Measurements from ENCODE around the gene TULP4.

The TULP4 gene

DNA sequence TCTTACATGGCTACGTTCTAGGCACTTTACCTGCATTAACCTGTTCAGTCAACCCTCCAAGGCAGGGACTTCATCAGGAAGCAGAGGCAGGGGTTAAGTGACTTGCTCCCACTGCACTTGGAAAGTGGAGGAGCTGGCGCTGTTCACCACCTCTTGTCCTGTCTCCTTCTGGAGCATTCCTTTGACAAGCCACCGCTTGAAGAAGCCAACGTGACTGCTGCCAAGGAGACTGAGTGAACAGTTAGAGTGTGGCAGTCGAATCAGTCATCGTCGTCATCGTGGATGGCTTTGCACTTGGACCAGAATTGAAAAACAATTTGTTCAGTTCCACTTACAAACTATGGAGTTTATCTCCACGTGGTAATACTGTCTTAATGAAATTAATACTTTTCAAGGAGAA is 60.9 kb downstream of the TULP4 start:
- no peaks in the 10 kb centered on the region for H3K36me3 ChIP-seq (ENCODE audit: control insufficient read depth, insufficient read depth, low read length)
- H3K9me3 ChIP-seq (ENCODE audit: control insufficient read depth, low read length) = no peaks in the 10 kb centered on the region
- H3K4me3 ChIP-seq (ENCODE audit: low read length) = no peak overlapping the region
- no peak overlapping the region for H3K9ac ChIP-seq (ENCODE audit: low read length)
- H3K27me3 ChIP-seq (ENCODE audit: control insufficient read depth, insufficient read depth, low read length) = no peaks in the 10 kb centered on the region
- no peaks in the 10 kb centered on the region for H3K4me1 ChIP-seq (ENCODE audit: control insufficient read depth, insufficient read depth, low read length)

DNA sequence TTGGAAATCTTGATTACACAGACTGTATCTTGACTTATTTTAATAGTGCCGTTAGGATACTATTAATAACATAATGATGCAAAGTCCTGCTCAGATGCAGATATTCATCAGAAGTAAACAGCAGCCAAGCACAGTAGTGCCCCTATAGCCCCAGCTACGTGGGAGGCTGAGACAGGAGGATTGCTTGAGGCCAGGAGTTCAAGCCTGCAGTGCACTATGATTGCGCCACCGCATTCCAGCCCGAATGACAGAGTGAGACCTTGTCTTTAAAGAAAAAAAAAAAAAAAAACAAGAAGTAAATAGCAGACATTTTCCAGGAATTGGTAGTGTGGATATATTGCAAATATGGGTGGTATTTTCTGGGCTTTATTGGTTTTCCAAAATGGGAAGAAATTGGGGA is 61.8 kb downstream of the TULP4 start:
- Histone ChIP-seq H3K36me3 (ENCODE audit: control insufficient read depth, insufficient read depth, low read length) (no peaks in the 10 kb centered on the region), H3K27me3 (ENCODE audit: control insufficient read depth, insufficient read depth, low read length) (no peaks in the 10 kb centered on the region), H3K9me3 (ENCODE audit: control insufficient read depth, low read length) (no peaks in the 10 kb centered on the region), H3K4me1 (ENCODE audit: control insufficient read depth, insufficient read depth, low read length) (no peaks in the 10 kb centered on the region), H3K9ac (ENCODE audit: low read length) (no peak overlapping the region), H3K4me3 (ENCODE audit: low read length) (no peak overlapping the region)

DNA sequence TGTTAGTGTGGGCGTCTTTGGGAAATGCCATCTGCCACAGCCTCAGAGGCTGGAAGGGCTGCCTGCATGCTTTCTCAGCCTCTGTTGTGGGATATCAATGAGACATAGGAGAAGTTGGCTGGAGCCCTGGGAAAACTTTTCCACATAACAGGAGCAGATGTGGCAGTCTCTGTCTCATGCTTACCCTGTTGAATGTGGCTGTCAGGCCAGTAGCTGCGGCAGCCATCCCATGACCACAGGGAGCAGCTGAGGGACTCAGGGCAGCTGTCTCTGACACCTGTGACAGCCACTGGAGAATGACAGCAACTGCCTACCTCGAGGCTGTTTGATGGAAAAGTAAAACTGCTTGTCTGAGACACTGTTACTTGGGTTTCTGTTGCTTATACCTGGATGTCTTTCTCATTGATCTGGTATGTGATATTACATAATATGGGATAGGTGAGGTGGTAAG is 64.4 kb downstream of the TULP4 start:
- Histone ChIP-seq H3K27me3 (ENCODE audit: control insufficient read depth, insufficient read depth, low read length) (no peaks in the 10 kb centered on the region), H3K4me3 (ENCODE audit: low read length) (no peak overlapping the region), H3K9me3 (ENCODE audit: control insufficient read depth, low read length) (no peaks in the 10 kb centered on the region), H3K9ac (ENCODE audit: low read length) (no peak overlapping the region), H3K4me1 (ENCODE audit: control insufficient read depth, insufficient read depth, low read length) (no peaks in the 10 kb centered on the region), H3K36me3 (ENCODE audit: control insufficient read depth, insufficient read depth, low read length) (no peaks in the 10 kb centered on the region)

DNA sequence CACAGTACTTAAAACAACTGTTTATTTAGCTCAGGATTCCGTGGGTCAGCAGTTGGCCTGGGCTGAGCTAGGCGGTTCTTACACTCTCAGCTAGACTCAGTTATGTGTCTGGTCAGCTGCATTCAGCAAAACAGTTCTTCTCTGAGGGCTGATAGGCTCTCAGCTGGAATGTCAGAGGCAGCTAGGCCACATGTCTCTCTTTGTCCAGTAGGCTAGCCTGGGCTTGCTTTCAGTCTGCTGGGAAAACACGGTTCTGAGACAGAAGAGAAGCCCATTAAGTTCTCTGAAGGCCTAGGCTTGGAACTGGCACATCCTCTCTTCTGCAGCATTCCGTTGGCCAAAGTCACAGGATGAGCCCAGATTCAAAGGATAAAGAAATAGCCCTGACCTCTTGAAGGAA is 65.6 kb downstream of the TULP4 start:
- Histone ChIP-seq H3K9me3 (ENCODE audit: control insufficient read depth, low read length) (no peaks in the 10 kb centered on the region), H3K36me3 (ENCODE audit: control insufficient read depth, insufficient read depth, low read length) (no peaks in the 10 kb centered on the region), H3K27me3 (ENCODE audit: control insufficient read depth, insufficient read depth, low read length) (no peaks in the 10 kb centered on the region), H3K4me1 (ENCODE audit: control insufficient read depth, insufficient read depth, low read length) (no peaks in the 10 kb centered on the region), H3K9ac (ENCODE audit: low read length) (no peak overlapping the region), H3K4me3 (ENCODE audit: low read length) (no peak overlapping the region)

DNA sequence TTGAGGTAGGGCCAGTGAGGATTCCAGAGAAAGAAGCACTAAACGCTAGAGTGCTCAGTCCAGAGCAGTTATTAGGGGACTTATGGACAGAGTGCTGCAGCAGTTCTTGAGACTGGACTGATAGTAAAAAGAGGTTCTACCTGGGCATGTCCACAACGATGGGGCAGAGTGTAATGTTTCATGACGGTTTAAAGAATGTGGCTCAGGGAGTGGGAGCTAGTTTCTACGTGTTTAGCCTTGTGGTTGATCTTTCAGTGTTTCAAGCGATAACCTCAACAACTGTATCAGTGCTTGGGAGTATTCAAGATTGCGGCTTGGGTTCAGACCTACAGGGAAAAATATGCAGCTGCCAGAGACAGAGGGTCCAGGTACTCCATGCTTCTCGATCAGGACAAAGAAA is 67.1 kb downstream of the TULP4 start:
- Histone ChIP-seq H3K36me3 (ENCODE audit: control insufficient read depth, insufficient read depth, low read length) (no peaks in the 10 kb centered on the region), H3K9ac (ENCODE audit: low read length) (no peak overlapping the region), H3K4me3 (ENCODE audit: low read length) (no peak overlapping the region), H3K9me3 (ENCODE audit: control insufficient read depth, low read length) (no peaks in the 10 kb centered on the region), H3K4me1 (ENCODE audit: control insufficient read depth, insufficient read depth, low read length) (no peaks in the 10 kb centered on the region), H3K27me3 (ENCODE audit: control insufficient read depth, insufficient read depth, low read length) (no peaks in the 10 kb centered on the region)

DNA sequence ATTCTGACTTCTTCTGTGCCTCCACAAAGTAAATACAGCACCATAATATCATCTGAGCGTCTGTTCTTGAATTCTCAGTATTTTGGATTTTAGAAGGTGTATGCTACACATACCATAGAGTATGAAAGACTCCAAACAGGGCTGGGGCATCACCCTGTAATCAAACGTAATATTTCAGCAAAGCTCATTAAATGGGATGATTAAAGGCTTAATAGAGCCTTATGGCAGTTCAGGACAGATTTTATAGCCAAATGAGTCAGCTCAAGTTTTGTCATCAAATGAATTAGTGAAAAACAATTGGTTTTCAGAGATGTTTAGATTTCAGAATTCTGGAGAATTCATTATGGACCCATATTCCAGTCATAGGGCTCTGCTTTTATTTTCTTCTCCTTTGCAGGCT is 68.9 kb downstream of the TULP4 start:
- H3K27me3 ChIP-seq (ENCODE audit: control insufficient read depth, insufficient read depth, low read length) = no peaks in the 10 kb centered on the region
- H3K4me3 ChIP-seq (ENCODE audit: low read length) = no peak overlapping the region
- H3K9me3 ChIP-seq (ENCODE audit: control insufficient read depth, low read length) = no peaks in the 10 kb centered on the region
- no peaks in the 10 kb centered on the region for H3K36me3 ChIP-seq (ENCODE audit: control insufficient read depth, insufficient read depth, low read length)
- H3K4me1 ChIP-seq (ENCODE audit: control insufficient read depth, insufficient read depth, low read length) = no peaks in the 10 kb centered on the region
- no peak overlapping the region for H3K9ac ChIP-seq (ENCODE audit: low read length)

DNA sequence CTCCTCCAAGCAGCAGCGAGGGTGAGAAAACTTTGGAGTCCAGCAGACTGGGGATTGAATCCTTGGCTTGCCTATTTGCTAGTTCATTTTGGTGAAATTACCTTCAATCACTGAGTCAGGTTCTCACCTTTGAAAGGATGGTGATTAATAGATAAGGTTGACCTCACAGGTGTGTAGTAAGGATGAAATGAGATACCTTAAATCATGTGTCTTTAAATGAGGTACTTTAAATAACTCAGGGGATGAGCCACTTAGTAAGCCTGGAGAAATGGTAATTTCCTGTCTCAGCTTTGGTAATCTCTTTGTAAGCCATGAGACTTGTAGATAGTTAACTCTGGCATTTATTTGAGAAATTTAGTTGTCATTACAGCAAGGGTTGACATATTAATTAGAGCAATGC is 70.2 kb downstream of the TULP4 start:
- no peaks in the 10 kb centered on the region for H3K9me3 ChIP-seq (ENCODE audit: control insufficient read depth, low read length)
- no peaks in the 10 kb centered on the region for H3K27me3 ChIP-seq (ENCODE audit: control insufficient read depth, insufficient read depth, low read length)
- no peaks in the 10 kb centered on the region for H3K36me3 ChIP-seq (ENCODE audit: control insufficient read depth, insufficient read depth, low read length)
- no peaks in the 10 kb centered on the region for H3K4me1 ChIP-seq (ENCODE audit: control insufficient read depth, insufficient read depth, low read length)
- no peak overlapping the region for H3K4me3 ChIP-seq (ENCODE audit: low read length)
- no peak overlapping the region for H3K9ac ChIP-seq (ENCODE audit: low read length)

DNA sequence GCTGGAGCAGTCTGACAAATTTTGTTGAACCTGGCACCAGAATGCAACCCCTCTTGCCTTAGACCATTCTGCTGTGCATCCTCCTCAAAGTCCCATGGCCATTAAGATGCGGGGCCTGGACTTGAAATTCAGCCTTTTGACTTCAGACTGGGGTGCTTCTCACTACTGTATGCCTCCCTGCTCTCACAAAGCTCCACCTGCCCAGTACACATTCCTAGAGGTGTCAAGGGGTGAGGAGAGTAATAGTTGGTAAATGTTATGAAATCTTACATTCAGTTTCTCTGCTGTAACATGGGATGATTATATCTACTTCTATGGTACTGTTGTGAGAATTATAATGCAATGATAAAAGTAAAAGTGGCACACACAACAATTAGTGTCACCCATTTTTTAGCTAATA is 70.8 kb downstream of the TULP4 start:
- no peaks in the 10 kb centered on the region for H3K36me3 ChIP-seq (ENCODE audit: control insufficient read depth, insufficient read depth, low read length)
- no peaks in the 10 kb centered on the region for H3K4me1 ChIP-seq (ENCODE audit: control insufficient read depth, insufficient read depth, low read length)
- H3K9ac ChIP-seq (ENCODE audit: low read length) = no peak overlapping the region
- H3K27me3 ChIP-seq (ENCODE audit: control insufficient read depth, insufficient read depth, low read length) = no peaks in the 10 kb centered on the region
- no peak overlapping the region for H3K4me3 ChIP-seq (ENCODE audit: low read length)
- no peaks in the 10 kb centered on the region for H3K9me3 ChIP-seq (ENCODE audit: control insufficient read depth, low read length)

DNA sequence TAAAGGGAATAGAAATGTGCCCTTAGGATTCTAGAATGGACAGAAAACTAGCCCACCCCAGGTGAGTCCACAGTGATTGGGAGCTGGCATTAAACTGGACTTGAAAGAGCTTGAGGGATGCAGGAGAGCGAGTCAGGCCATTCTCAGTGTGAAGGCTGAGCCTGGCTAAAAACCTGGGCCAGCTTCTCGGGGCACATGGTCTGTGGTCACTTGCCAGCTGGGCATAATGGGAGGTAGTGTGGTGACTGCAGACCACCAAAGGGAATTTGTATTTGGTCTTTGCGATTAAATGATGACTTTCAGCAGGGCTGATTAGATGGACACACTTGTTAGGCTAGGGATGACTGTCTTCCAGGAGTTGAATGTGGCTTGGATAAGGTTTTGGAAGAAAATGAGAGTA is 71.3 kb downstream of the TULP4 start:
- no peaks in the 10 kb centered on the region for H3K4me1 ChIP-seq (ENCODE audit: control insufficient read depth, insufficient read depth, low read length)
- H3K36me3 ChIP-seq (ENCODE audit: control insufficient read depth, insufficient read depth, low read length) = no peaks in the 10 kb centered on the region
- no peaks in the 10 kb centered on the region for H3K9me3 ChIP-seq (ENCODE audit: control insufficient read depth, low read length)
- H3K4me3 ChIP-seq (ENCODE audit: low read length) = no peak overlapping the region
- H3K27me3 ChIP-seq (ENCODE audit: control insufficient read depth, insufficient read depth, low read length) = no peaks in the 10 kb centered on the region
- no peak overlapping the region for H3K9ac ChIP-seq (ENCODE audit: low read length)

DNA sequence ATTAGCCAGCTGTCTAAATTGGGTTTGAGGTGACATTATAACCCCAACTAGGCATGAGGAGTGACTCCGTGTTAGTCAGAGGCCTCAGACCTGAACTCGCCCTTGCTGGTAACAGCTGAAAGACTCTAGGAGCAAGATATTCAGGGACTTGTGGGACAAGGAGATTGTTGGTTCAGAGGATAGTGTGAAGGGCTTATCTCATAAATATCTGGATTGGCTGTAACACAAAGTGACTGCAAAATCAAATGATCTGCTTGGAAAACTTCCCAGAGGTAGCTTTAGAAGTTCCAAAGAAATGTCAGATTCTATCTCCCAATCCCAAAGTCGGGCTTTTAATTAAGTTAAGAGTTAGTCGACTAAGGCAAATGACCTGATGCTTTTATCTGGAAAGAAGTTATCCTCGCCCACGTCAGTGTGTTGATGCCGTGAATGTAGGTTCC is 72.4 kb downstream of the TULP4 start:
- H3K9ac ChIP-seq (ENCODE audit: low read length) = no peak overlapping the region
- H3K36me3 ChIP-seq (ENCODE audit: control insufficient read depth, insufficient read depth, low read length) = no peaks in the 10 kb centered on the region
- H3K4me1 ChIP-seq (ENCODE audit: control insufficient read depth, insufficient read depth, low read length) = no peaks in the 10 kb centered on the region
- H3K9me3 ChIP-seq (ENCODE audit: control insufficient read depth, low read length) = no peaks in the 10 kb centered on the region
- no peaks in the 10 kb centered on the region for H3K27me3 ChIP-seq (ENCODE audit: control insufficient read depth, insufficient read depth, low read length)
- no peak overlapping the region for H3K4me3 ChIP-seq (ENCODE audit: low read length)

DNA sequence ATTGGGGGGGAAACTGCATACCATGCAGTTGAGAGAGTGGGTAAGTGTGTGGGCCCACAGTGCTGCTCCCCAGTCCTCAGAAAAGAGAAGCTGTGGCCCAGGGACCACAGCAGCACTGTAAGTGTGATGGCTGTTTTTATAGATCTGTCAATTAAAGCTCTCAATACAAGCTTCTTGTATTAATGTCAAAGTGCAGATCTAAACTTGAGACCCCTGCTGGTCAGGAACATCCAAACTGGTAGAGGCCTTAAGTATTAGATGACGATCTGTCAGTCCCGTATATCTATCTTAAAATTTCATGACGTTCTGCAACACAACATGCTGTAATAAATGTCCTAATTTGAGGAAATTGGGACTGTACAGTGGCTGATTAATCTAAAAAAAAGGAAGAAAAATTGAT is 74.8 kb downstream of the TULP4 start:
- no peak overlapping the region for H3K4me3 ChIP-seq (ENCODE audit: low read length)
- no peaks in the 10 kb centered on the region for H3K36me3 ChIP-seq (ENCODE audit: control insufficient read depth, insufficient read depth, low read length)
- H3K9ac ChIP-seq (ENCODE audit: low read length) = no peak overlapping the region
- H3K9me3 ChIP-seq (ENCODE audit: control insufficient read depth, low read length) = no peaks in the 10 kb centered on the region
- no peaks in the 10 kb centered on the region for H3K27me3 ChIP-seq (ENCODE audit: control insufficient read depth, insufficient read depth, low read length)
- H3K4me1 ChIP-seq (ENCODE audit: control insufficient read depth, insufficient read depth, low read length) = no peaks in the 10 kb centered on the region

DNA sequence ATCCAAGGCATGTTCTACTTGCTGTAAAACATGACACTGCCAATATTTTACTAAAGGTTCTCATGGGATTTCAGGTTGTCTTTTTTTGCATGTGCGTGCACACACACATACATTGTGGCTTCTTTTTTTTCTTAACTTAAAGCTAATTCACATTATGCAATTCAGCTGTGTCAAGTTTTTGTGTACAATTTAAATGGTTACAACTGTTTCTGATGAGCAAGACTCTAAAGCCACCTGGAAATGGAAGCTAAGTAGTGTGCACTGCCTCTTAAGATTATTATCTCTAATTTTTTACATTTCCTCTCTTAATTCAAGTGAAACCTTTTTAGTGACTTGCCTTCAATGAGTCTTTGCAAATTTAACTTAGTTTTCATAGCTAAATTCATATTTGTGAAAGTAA is 75.3 kb downstream of the TULP4 start:
- Histone ChIP-seq H3K9ac (ENCODE audit: low read length) (no peak overlapping the region), H3K27me3 (ENCODE audit: control insufficient read depth, insufficient read depth, low read length) (no peaks in the 10 kb centered on the region), H3K4me1 (ENCODE audit: control insufficient read depth, insufficient read depth, low read length) (no peaks in the 10 kb centered on the region), H3K4me3 (ENCODE audit: low read length) (no peak overlapping the region), H3K9me3 (ENCODE audit: control insufficient read depth, low read length) (no peaks in the 10 kb centered on the region), H3K36me3 (ENCODE audit: control insufficient read depth, insufficient read depth, low read length) (no peaks in the 10 kb centered on the region)

DNA sequence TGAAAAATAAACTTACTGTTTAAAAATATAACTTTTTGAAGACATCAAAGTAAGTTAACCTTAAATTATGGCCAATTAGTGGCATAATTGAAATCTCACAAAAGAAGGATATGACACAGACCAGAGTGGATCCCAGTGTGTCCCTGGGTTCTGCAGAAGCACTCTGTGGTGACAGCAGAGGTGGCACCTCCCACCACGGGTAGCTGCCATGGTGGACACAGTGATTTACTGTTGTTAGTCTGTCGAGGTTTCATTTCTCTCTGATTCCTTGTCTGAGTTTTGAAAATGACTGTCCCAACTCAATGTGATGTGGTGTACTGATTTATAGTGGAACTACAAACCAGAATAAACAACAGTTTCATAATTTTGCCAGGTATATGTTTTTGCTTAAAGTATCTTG is 76.5 kb downstream of the TULP4 start:
- Histone ChIP-seq H3K4me1 (ENCODE audit: control insufficient read depth, insufficient read depth, low read length) (no peaks in the 10 kb centered on the region), H3K27me3 (ENCODE audit: control insufficient read depth, insufficient read depth, low read length) (no peaks in the 10 kb centered on the region), H3K9ac (ENCODE audit: low read length) (no peak overlapping the region), H3K9me3 (ENCODE audit: control insufficient read depth, low read length) (no peaks in the 10 kb centered on the region), H3K36me3 (ENCODE audit: control insufficient read depth, insufficient read depth, low read length) (no peaks in the 10 kb centered on the region), H3K4me3 (ENCODE audit: low read length) (no peak overlapping the region)

All from mucosa of stomach (tissue), 1 donor.